ENCODE results near the gene PIAS4.
A peak's percentile ranks its signal among the peaks of the same experiment; 100 is the strongest.

The PIAS4 gene

DNA sequence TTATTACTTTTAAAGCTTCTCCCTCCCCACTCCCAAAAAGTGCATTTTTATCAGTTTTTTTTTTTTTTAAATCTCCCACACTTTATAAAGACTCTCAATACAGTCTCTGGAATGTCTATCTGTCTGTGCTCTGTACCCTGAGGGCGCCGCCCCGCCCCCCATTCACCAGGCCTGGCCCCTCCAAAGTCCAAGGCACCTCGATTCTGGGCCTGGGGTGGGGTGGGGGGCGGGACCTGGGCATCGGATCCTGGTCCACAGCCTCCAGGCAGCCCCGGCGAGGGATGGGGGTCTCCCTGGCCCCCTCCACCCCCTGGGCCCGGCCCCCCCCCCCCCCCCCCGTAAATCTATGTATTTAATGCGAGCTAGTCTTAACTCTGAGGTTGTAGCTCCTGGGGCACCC lies 35.9 kb downstream of the PIAS4 start:
- DNase-seq: no peak

DNA sequence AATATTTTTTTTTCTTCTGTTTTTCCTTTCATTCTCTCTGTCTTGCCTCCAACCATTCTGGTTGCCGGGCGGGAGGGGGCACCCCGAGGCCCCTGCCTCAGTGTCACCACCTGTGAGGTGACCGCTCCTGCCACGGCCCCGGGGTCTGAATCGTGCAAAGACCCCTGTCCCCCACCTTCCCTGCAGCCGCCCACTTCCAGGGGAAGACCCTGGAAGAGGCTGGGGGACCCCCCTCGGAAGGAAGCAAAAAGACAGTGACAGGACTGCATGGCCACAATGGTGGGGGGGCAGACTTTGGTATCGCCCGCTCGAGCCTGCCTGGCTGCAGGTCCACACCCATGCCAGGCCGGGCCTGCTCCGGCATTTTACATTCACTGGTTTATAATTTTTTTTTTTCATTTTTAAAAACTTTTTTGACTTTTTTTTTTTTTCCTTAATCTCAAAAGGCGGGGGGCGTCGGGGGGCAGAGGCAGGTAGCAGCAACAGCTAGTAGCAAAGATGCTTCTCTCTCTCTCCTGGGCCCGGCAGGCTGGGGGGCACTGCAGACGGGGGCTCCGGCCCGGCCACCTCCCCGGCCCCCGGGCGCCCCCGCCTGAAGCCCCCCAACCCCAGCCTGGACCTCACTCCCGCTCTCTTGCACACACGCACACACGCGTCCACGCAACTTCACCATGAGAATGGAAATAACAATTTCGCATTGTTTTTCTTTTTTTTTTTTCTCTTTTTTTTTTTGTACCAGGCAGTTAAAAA lies 36.6 kb downstream of the PIAS4 start:
- no peak for DNase-seq

DNA sequence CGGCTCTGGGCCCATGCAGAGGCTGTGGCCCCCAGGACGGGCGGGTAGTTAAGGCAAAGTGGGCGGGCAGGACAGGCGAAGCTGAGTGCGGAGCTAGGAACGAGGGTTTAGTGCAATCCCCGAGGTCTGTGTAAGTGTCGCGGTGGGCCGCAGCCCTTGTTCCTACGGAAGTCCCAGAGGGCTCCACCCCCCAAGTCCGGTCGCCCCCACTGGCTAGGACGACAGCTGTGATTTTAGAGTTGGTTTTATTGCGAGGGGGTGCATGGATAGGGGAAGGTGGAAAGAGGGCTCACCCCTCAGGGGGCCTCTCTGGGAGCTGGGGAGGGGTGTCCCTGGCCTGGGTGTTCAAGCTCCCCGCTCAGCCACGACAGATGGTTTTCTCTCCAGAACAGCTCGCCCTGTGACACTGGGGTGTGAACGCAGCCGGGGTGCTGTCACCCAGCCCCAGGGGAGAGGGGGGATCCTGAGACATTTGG lies 37.5 kb downstream of the PIAS4 start:
- no peak for DNase-seq

DNA sequence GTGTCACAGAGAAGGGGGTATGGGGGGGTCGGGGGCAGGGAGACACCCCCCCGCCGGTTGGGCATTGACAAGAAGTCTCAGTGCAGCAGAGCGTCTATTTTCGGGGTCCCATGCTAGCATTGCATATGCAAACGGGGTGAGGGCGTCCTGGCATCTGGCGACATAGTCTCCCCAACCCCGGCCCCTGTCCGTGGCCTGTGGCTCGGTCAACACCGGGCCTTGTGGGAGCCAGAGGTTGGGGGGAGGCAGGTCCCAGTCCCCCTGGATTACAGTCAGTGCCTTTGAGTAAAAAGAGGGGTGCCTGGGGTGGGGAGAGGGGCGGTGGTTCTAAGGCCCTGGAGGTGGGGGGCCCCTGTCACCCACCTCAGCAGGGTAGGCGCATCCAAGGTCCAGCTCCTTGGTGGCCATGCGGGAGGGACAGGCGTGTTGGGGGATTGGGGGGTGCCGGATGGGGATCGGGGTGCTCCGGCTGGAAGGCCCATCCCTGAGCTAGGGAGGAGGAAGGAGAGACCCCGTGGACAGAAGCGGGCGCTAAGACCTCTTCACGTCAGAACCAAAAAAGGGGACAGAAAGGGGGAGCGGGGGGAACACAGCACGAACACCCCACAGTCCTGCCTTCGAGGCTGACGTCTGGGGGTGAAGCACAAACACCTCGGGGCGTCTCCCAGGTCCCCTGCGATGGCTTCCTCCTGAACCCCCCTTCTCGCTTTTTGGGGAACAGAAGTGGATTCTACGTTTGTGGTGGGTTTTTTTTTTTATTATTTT lies 38.2 kb downstream of the PIAS4 start:
- DNase-seq: no peak

DNA sequence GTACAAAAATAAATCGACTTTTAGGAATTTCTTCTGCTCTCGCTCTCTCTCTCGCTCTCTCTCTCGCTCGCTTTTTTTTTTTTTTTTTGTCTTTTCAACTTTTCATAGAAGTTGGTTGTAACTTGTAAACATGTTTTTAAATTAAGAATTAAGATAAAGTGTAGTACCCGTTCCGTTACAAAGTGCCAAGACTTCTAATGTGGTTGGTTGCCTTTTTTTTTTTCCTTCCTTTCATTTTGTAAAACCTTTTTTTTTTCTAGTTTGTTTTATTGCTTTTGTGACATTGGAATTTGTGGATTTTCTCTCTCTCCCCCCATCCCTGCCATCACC lies 38.8 kb downstream of the PIAS4 start:
- no peak for DNase-seq

DNA sequence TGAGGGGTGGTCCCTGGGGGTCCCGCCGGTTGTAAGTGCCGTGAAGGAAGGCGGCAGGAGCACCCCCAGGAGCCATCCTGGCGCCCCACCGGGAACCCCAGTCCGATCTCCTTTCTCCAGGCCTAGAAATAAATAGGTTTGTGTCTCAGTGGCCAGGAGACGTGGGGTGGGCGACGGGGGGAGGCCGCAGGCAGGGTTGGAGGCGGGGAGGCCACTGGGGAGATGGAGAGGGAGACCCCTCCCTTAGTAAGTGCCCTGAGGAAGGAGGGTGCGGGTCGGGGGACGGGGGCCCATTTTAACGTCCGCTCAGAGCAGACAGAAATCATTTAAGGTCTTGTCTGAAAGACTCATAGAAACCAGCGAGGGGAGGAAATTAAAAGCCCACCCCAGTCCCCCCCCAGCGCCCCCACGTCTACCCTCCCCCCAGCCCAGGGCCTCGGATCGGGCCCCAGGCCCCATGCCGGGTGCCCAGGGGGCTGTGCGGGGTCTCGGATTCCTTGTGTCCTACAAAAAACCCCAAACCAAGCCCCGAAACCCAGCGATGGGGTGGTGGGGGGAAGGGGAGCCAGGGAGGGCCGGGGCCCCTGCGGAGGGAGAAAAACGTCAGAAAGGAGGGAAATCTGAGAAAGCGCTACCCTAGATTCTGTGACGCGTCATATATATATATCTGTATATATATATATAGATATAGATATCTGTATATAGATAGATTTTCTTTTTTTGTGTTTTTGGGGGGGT lies 39.6 kb downstream of the PIAS4 start:
- no peak for DNase-seq

DNA sequence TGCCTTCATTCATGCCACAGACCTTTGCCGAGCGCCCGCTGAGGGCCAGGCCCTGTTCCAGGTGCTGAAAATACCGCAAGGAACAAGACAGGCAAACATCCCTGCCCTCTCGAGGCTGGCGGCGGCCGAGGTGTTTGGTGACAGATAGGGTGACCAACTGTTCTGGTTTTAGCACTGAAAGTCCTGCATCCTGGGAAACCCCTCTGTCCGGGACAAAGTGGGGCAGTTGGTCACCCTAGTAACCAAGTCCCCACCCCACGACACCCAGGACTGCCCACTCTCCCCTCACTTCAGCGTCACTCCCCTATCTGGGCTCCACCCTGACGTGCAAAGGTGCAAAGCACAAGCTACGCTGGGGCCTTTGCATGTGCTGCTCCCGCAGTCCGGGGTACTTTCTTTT lies 41.9 kb downstream of the PIAS4 start:
- no peak for DNase-seq

DNA sequence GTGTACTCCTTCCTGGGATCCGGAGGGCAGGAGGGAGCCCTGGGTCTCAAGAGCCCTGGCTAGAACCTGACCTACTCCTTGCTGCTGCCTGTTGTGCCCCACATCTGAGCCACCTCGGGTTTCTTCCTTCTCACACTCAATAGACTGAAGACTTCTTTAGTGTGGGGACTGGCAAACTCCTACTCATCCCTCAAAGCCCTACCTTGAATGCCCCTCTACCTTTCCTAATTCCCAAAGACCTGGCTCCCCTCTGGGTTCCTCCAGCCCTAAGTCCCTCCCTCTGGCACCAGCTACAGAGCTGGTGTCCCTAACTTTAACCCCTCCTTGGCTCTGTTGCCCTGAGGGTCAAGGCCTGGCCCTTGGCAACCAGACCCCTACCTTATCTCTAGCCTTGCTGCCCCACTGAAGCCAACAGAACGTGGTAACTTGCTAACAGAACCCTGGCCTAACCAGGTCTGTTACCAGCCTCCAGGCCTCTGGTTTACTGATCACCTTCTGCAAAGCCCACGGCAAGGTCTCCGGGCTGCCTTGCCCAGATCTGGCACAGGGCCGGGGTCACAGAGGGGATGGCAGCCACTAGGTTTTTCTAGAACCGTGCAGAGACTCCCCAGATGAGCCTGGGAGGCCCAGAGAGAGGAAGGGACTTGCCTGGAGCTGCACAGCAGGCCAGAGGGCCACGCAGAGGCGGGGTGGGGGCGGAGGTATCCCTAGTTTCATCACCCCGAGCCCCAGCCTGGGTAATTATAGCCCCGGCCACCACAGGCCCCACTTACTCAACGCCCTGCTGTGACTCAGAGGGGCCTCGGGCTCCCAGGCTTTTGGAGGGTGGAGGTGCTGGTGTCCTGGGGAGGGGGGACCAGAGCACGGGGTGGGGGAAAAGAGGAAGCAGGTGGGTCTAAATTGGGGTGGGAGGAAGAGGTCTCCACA lies 43.9 kb downstream of the PIAS4 start:
- no peak for DNase-seq

DNA sequence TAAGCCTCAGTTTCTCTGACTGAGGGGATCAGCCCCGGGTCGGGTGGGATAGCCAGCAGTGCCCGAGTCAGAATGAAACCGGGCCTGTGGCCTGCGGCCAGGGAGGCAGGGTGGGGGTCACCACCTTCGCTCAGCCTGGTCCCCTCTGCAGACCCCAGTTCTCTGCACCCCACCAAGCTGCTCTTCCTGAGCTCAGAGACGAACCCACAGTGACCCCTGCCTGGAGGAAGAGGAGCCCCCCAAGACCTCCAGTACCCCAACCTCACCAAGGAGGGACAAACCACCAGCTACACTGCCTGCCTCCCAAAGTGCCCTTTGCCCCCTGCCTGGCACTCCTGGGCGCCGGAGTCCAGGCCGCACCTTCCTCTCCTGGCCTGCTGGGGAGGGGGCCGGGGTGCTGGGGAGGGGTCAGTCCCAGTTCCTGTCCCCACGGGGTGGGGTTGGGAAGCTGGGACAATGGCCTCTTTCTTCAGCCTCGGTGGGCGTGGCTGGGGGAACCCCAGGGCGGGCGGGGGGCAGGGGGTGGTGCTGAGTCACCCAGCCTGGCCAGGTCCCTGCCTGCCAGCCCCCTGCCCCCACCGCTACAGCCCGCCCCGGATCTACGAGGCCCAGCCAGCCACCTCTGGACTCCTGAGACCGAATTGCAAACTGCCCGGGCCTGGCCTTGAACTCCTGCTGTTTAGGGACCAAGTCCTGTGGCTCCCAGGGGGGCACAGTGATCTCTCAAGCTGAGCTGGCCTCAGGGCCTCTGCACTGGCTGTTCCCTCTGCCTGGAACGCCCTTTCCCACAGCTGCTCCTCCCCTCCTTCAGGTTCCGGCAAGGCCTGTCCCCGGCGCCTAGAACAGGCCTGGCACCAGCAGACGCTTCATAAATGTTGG lies 44.8 kb downstream of the PIAS4 start:
- DNase-seq: no peak

DNA sequence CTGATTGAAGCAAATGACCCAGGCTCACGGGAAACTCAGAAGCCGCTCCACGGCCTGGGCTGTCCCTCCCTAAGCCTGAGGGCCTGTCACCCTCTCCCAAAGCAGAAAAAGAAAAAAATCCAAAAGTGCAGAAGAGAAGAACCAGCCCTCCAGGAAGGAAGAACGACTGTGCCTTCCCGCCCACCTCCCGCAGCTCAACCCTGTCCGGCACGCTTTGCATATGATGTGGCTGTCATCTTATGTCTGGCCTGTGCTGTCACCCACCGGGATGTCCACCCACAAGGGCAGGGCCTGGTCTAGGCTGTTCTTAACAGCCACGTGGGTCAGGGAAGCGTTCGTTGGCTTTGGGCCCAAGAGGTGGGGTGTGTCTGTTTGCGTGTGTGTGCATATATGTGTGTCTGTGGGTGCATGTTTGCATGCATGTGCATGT lies 45.5 kb downstream of the PIAS4 start:
- DNase-seq: no peak

DNA sequence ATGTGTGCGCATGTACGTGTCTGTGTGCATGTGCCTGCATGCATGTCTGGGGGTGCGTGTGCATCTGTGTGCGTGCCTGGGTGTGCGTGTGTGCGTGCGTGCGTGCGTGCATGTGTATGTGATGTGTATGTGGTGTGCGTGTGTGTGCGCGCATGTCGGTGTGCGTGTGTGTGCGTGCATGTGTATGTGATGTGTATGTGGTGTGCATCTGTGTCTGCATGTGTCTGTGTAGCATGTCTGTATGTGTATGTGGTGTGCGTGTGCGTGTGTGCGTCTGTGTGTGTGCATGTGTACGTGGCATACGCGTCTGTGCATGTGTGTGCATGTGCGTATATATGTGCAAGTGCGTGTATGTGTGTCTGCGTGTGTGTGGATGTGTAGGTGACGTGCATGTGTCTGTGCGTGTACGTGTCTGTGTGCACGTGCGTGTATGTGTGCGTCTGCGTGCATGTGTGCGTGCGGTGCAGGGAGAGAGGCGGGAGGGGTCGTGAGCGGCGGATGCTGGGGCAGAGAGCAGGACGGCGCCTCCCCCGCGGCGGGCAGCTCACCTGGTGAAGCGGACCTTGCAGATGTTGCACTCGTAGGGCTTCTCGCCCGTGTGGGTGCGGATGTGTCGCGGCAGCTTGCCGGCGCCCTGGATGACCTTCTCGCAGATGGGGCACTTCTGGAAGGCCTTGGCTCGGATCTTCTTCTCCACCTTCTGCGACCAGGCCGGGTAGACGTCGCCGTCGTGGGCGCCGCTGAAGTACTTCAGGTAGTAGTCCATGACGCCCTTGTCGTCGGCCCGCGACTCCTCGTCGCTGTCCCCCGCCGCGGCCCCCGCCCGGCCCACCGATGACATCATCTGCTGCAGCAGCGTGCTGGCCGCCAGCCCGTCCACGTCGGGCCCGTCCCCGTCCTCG lies 46.1 kb downstream of the PIAS4 start:
- no peak for DNase-seq

DNA sequence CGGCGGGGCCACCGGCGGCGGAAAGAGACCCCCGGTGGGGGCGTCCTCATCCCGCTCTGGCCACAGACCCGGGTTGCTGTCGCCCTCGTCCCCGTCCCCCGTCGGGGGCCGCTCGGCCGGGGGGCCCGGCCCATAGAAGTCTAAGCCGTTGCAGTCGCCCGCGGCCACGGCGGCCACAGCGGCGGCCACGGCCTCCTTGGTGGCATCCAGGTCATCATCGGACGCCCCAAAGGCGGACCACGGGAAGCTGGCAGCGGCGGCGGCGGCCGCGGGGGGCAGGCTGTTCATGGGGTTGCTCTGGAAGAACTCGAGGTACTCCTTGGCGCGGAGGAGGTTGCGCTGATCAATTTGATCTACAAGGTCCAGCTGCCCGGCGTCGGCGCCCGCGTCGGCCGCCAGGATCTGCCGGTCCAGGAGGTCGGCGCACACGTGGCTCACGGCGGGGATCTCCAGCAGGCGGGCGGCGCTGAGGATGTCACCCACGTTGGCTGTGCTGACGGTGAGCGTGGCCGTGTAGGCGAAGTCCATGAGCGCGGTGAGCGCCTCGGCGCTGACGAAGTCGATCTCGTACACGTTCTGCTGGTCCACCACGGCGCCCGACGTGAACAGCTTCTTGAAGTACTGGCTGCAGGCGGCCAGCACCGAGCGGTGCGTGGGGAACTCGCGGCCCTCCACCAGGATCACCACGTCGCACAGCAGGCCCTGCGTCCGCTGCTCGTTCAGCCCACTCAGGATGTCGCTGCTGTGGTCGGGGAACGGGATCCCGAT lies 47.1 kb downstream of the PIAS4 start:
- DNase-seq: no peak

DNA sequence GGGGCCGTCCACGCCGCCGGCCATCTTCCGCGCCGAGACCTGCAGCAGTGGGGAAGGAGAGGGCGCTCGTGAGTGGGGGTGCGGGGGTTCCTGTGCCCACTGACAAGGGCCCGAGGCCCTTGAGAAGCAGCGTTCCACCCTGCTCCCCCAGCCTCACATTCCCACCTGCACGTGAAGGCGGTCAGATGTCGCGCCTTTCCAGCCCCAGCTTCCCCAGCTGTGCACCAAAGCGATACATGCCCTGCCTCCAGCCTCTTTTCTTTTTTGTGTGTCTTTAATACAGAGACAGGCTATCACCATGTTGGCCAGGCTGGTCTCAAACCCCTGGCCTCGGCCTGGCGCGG lies 47.6 kb downstream of the PIAS4 start:
- no peak for DNase-seq

DNA sequence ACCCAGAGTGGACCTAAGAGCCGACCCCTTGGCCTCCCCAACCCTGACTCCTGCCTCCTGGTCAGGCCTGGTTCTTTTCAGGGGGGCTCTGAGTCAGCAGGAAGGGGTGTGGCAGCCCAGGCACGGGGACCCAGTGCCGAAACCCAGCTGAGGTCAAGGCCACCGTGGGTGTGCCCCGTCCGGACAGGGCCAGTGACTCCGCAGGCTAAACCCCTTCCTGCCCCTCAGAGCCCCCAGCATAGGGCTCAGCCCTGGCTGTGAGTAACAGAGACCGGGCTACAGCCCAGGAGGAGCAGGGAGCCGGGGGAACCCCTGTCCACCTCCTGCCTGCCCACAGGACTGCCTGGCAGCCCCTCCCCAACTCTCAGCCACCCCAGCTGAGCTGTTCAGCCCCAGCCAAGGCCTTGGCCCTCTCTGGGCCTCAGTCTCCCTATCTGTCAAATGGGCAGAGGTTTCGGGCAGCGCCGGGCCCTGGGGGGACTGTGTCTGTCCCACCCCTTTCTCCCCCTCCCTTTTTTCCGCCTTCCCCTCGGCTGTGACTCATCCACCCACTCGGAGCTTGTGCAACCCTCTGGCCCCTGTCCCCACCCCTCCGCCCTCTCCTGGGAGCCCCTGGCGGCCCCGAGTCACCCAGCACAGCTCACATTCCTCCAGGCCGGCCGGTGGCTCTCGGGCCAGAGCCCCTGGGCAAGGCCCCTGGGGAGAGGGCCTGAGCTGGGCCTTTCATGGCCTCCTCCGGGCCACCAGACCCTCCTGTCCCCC lies 50.6 kb downstream of the PIAS4 start:
- peak; percentile 55 to 61 for DNase-seq

DNA sequence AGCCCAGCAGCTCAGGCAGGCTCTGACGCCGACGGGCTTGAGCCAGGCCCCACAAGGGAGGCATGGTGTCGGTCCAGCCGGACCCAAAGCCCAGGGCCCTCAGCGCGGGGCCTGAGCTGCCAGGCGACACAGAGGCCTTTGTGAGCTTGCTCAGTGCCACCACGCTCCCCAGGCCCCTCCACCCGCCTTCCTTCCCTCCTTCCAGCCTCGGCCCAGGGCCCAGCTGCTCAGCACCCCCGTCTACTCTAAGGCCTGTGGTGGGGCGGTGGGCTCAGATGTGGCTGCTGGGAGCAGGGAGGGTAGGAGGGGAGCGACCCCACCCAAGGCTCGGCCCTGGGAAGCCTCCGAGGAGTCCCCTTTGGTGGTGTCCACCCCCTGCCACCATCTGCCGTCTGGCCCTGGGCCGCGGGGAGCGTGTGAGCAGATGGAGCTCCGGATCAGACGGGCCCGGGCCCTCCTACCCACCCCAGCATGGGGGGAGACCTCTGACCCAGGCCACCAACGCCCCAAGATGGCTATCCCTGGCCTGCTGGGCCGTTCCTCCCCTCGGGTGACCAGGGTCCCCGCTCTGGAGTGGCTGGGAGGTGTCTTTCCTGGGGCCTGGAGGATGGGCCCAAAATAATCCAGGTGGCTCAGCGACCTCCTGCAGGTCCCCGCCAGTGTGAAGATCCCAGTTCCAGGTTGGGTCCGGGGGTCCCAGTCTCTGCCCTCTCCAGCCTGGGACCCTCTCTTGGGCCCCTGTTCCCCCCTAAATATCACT lies 51.3 kb downstream of the PIAS4 start:
- no peak for DNase-seq

DNA sequence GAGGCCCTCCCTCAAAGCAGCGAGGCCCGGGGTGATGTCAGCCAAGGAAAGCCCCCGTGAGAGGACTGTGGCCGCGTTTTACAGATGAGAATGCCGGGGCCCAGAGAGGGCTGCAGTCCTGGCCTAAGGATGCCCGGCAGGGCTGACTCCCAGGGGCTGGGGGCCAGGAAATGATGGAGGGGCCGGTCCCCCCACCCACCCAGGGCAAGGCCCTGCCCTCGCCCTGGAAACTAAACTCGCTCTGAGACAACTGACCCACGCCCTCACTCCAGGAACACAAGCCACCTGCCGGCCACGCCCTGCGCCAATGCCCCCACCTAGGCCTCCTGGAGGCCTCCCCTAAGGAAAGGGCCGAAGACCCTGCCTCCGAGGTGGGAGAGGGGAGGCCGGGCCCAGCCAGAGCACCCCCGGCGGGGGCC lies 51.9 kb downstream of the PIAS4 start:
- no peak for DNase-seq

DNA sequence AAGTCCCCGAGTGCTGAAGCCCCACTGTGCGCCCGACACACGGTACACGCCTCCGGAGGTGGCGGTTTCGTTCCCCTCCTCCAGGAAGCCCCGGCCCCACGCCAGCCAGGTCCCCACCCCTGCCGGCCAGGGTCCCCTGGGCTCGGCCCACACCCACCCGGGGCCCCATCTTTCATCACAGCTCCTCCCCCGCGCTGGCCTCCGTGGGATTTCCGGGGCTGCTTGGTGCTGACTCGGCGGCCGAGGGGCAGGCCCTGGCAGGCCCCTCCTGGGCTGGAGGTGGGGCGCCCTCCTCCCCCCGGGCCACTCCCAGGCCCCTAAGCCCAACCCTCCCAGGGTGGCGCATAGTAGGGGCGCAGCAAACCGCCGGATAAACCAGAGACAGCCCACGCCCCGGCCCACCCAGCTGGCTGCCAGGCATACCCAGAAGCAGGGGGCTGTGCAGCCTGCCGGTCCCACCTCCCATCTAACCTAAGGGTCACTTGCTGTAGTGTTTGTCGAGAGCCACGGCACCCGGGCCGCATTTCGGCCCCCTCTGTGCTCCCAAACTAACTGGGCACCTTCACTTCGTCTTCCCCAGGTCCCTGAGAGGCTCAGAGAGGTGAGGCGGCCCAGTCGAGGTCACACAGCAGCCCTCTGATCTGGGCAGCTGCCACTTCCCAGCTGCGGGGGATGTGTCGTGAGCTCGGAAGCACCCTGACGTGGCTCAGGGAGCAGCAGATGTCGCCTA lies 52.5 kb downstream of the PIAS4 start:
- peak; percentile 48 to 49 for DNase-seq

Data from stimulated activated CD4-positive, alpha-beta T cell treated with anti-CD3 and anti-CD28 coated beads, Interleukin-4, amount 100 ng/mL, for 4 hours (primary cell).